T-cell (primary cell): ENCODE results near the gene ZNF764. TPM values are rescaled to one million over a fixed set of nuclear protein-coding genes. Genes with fewer than 3 reads are reported as not detected.

ENCODE experiments used
- ATAC-seq, 4 experiments: fragments of 200-7000 bp in 3 of 4; fragments of 150-1000 bp in 1 of 4; cut with Tn5 transposase; replicated peaks in 1 of 4; 1 replicate in 3 of 4; 2 replicates in 1 of 4; pipeline ENCODE4 v1.10.0; 2021; ENCODE audit warnings: moderate library complexity in 3 of 4, mild to moderate bottlenecking in 2 of 4, moderate number of reproducible peaks in 1 of 4
- CTCF ChIA-PET, 2 donors: fragments of 300-600 bp; sonication (Branson Sonifier 250); formaldehyde crosslinking; loops; one replicate each; lab custom pipeline; 2022; ENCODE audit warnings: antibody characterized with exemption in 2 of 2; lab: Charles Lee
- POLR2A ChIA-PET, 2 donors: fragments of 300-600 bp; sonication (Branson Sonifier 250); formaldehyde crosslinking; loops; one replicate each; lab custom pipeline; 2022; ENCODE audit warnings: antibody characterized with exemption in 2 of 2; lab: Charles Lee
- DNase-seq, 35 experiments: peaks; one replicate each; pipeline versions ENCODE4 v3.0.0 to v3.0.0-alpha.2; 2013 to 2023
- H3K27ac ChIP-seq: one replicate; pipeline ENCODE4 v1.5.1; 2013; ENCODE audit warnings: low read length
- H3K27me3 ChIP-seq, 2 experiments: replicated peaks in 1 of 2; 1 replicate in 1 of 2; 2 replicates in 1 of 2; pipeline versions ENCODE4 v1.6.1 to v1.7.0; 2013; ENCODE audit warnings: low read length in 1 of 2, mixed read lengths in 1 of 2; ENCODE audit not compliant: control insufficient read depth in 2 of 2, insufficient read depth in 2 of 2; ENCODE audit errors: extremely low read depth in 1 of 2
- H3K36me3 ChIP-seq, 2 donors: 1 replicate in 1 of 2; 2 replicates in 1 of 2; pipeline versions ENCODE4 v1.6.1 to v1.7.0; 2013; ENCODE audit warnings: low read length in 1 of 2; ENCODE audit not compliant: control insufficient read depth in 2 of 2, insufficient read depth in 1 of 2; ENCODE audit errors: extremely low read depth in 1 of 2
- H3K4me1 ChIP-seq, 2 experiments: 1 replicate in 1 of 2; 2 replicates in 1 of 2; pipeline versions ENCODE4 v1.6.1 to v1.7.0; 2013; ENCODE audit warnings: low read length in 2 of 2, mixed read lengths in 1 of 2; ENCODE audit not compliant: insufficient read depth in 2 of 2, control insufficient read depth in 1 of 2; ENCODE audit errors: extremely low read depth in 1 of 2
- H3K4me3 ChIP-seq, 2 donors: 1 replicate in 1 of 2; 2 replicates in 1 of 2; pipeline versions ENCODE4 v1.5.1 to v1.7.0; 2013; ENCODE audit warnings: mild to moderate bottlenecking in 2 of 2, low read length in 1 of 2, moderate library complexity in 1 of 2; ENCODE audit not compliant: control insufficient read depth in 1 of 2; ENCODE audit errors: extremely low read depth in 1 of 2
- H3K9me3 ChIP-seq: 2 replicates; pipeline ENCODE4 v1.7.0; 2013
- H3K27ac Mint-ChIP-seq, 2 donors: one replicate each; pipeline ENCODE4 v1.8.0; 2020 to 2021; ENCODE audit warnings: mild to moderate bottlenecking in 2 of 2, mixed read lengths in 2 of 2
- H3K27me3 Mint-ChIP-seq, 2 donors: one replicate each; pipeline ENCODE4 v1.8.0; 2021 to 2022; ENCODE audit warnings: mixed read lengths in 2 of 2
- H3K36me3 Mint-ChIP-seq: one replicate; pipeline ENCODE4 v1.8.0; 2021; ENCODE audit warnings: mixed read lengths
- H3K4me1 Mint-ChIP-seq, 3 donors: one replicate each; pipeline ENCODE4 v1.8.0; 2020 to 2022; ENCODE audit warnings: mixed read lengths in 3 of 3, mild to moderate bottlenecking in 1 of 3
- H3K4me3 Mint-ChIP-seq, 3 donors: one replicate each; pipeline ENCODE4 v1.8.0; 2020 to 2022; ENCODE audit warnings: mild to moderate bottlenecking in 3 of 3, mixed read lengths in 3 of 3, moderate library complexity in 3 of 3
- H3K9me3 Mint-ChIP-seq, 3 donors: one replicate each; pipeline ENCODE4 v1.8.0; 2020 to 2022; ENCODE audit warnings: mixed read lengths in 3 of 3
- WGBS: methylation state at CpG from one replicate; pipeline ENCODE4 v1.1.5; 2013; ENCODE audit warnings: missing lambda C conversion rate; ENCODE audit not compliant: insufficient coverage; 5-methylcytosine and 5-hydroxymethylcytosine counted together
- total RNA-seq, 35 experiments: library from RNA in 6 of 35; stranded (reverse) in 6 of 35; fragments of 120-200 nt in 1 of 35; gene quantifications; one replicate each; pipeline versions ENCODE4 v1.2.1 to v1.2.4 and lab custom pipeline; 2013 to 2026

The ZNF764 gene
- total RNA-seq, 5 donors from 2014 or later (not counting 1 experiment from before 2014, with no cell fraction given): 14.9 to 33.9 (median 27.3) TPM

DNA sequence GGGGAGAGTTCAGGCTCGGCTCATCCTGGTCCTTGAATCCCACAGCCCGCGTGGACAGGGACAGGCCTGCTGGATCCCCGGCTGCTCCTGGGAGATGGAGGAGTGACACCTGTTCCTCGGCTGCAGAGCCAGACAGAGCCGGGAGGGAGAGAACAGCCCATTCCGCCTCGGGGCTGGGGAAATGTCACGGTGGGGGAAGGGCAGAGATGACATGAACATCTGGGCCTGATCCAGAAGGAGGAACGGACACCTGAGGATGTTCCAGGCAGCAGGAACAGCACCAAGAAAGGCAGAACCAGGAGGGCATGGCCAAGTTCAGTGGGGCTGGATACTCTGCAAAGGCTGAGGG is 2.1 kb downstream of the ZNF764 start:
- Mint-ChIP-seq H3K36me3 (peaks cover 16% of the 10 kb centered on the region), H3K4me3 (peak overlapping the region; percentile 18 to 89 (median 88)), H3K27me3 (no peaks in the 10 kb centered on the region), H3K4me1 (peaks cover 50 to 67% (median 61%) of the 10 kb centered on the region in 3 donors), H3K27ac (peak overlapping the region; percentile 49 to 93), H3K9me3 (no peaks in the 10 kb centered on the region)
- H3K36me3 ChIP-seq: peaks cover 3 to 29% of the 10 kb centered on the region in 2 donors
- H3K27me3 ChIP-seq: peaks cover 0 to 1% of the 10 kb centered on the region in 2 experiments
- no peak overlapping the region for H3K4me3 ChIP-seq
- H3K9me3 ChIP-seq: no peaks in the 10 kb centered on the region
- DNase-seq: no peak
- ChIA-PET POLR2A (no interaction called here), CTCF (interaction anchor here in 1 of 2 donors (1.3 kb wide), 1 partner anchor 16 kb away, joined by 4 read pairs; the partner anchor contains the start of gene ZNF688)
- no peak for ATAC-seq
- 94% methylated on average over 10 of the region's 10 CpGs for WGBS
- peaks cover 19 to 77% of the 10 kb centered on the region in 2 experiments for H3K4me1 ChIP-seq
- no peak overlapping the region for H3K27ac ChIP-seq

DNA sequence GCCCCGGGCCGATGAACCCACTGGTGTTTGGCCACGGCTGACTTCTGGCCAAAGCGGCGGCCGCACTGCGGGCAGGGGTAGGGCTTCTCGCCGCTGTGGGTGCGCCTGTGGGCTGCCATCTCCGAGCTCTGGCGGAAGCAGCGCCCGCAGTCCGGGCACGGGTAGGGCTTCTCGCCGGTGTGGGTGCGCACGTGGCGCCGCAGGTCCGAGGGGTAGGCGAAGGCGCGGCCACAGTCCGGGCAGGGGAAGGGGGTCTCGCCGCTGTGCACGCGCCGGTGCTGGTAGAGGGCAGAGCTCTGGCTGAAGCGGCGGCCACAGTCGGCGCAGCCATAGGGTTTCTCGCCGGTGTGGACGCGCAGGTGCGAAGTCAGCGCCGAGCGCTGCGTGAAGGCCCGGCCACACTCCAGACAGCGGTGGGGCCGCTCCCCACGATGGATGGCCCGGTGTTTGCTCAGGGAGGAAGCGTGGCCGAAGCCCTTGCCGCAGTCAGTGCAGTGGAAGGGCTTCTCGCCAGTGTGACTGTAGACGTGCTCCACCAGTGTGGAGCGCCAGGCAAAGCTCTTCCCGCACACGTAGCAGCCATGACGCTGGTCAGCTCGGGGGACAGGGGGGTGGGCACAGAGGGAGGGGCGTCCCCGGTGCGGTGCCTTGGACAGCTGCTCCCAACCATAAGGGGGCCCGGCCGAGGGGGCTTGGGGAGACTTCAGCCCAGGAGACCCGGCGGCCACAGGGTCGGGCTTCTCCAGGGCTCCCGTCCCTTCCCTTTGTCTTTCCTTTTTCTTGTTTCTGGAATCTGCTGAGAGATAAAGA is 2.7 kb downstream of the ZNF764 start:
- no peaks in the 10 kb centered on the region for H3K27me3 Mint-ChIP-seq
- ChIA-PET POLR2A (no interaction called here), CTCF (interaction anchor here in 1 of 2 donors (0.6 kb wide), 1 partner anchor 31 kb away, joined by 3 read pairs; no protein-coding TSS in a partner anchor)
- Histone ChIP-seq H3K27ac (no peak overlapping the region), H3K4me1 (peaks cover 21 to 77% of the 10 kb centered on the region in 2 experiments), H3K36me3 (peaks cover 3 to 29% of the 10 kb centered on the region in 2 donors), H3K27me3 (no peaks in the 10 kb centered on the region), H3K4me3 (no peak overlapping the region), H3K9me3 (no peaks in the 10 kb centered on the region)
- H3K4me3 Mint-ChIP-seq: peak overlapping the region; percentile 18 to 89 (median 88)
- WGBS: 96% methylated on average over 60 of the region's 69 CpGs
- peaks cover 16% of the 10 kb centered on the region for H3K36me3 Mint-ChIP-seq
- H3K4me1 Mint-ChIP-seq: peaks cover 51 to 68% (median 59%) of the 10 kb centered on the region in 3 donors
- H3K27ac Mint-ChIP-seq: peak overlapping the region; percentile 49 to 93
- DNase-seq (no peak), ATAC-seq (no peak)
- no peaks in the 10 kb centered on the region for H3K9me3 Mint-ChIP-seq

- CTCF ChIA-PET: no interaction called here
- no peak for ATAC-seq
- Mint-ChIP-seq H3K4me3 (peak overlapping the region in 1 of 3 donors; percentile 3), H3K27me3 (no peaks in the 10 kb centered on the region), H3K27ac (peak overlapping the region in 1 of 2 donors; percentile 97), H3K36me3 (peaks cover 16% of the 10 kb centered on the region), H3K4me1 (peaks cover 53 to 70% (median 59%) of the 10 kb centered on the region in 3 donors), H3K9me3 (no peaks in the 10 kb centered on the region)
- POLR2A ChIA-PET: interaction anchor here in 1 of 2 donors (0.5 kb wide), 1 partner anchor 14 kb away, joined by 6 read pairs; no protein-coding TSS in a partner anchor
- H3K27ac ChIP-seq: no peak overlapping the region
- peaks cover 3 to 29% of the 10 kb centered on the region in 2 donors for H3K36me3 ChIP-seq
- no peaks in the 10 kb centered on the region for H3K27me3 ChIP-seq
- WGBS: 98% methylated on average over 16 of the region's 18 CpGs
- no peak overlapping the region for H3K4me3 ChIP-seq
- H3K9me3 ChIP-seq: no peaks in the 10 kb centered on the region
- peaks cover 21 to 80% of the 10 kb centered on the region in 2 experiments for H3K4me1 ChIP-seq
- DNase-seq: no peak
Observed at GRCh38 chr16:30554557-30555314, 3.4 kb downstream of the ZNF764 start.

GRCh38 chr16:30553393-30553899 is 4.7 kb downstream of the ZNF764 start:
- WGBS: no CpG with 5 or more reads among the region's 2 CpGs
- Mint-ChIP-seq H3K27ac (peak overlapping the region; percentile 94 to 97), H3K36me3 (peaks cover 16% of the 10 kb centered on the region), H3K27me3 (no peaks in the 10 kb centered on the region), H3K4me3 (peak overlapping the region in 1 of 3 donors; percentile 19), H3K9me3 (no peaks in the 10 kb centered on the region), H3K4me1 (peaks cover 55 to 72% (median 55%) of the 10 kb centered on the region in 3 donors)
- ChIA-PET CTCF (no interaction called here), POLR2A (no interaction called here)
- Histone ChIP-seq H3K9me3 (no peaks in the 10 kb centered on the region), H3K4me3 (no peak overlapping the region), H3K4me1 (peaks cover 21 to 73% of the 10 kb centered on the region in 2 experiments), H3K27me3 (no peaks in the 10 kb centered on the region), H3K36me3 (peaks cover 3 to 29% of the 10 kb centered on the region in 2 donors), H3K27ac (peak overlapping the region; percentile 80)
- no peak for DNase-seq
- ATAC-seq: no peak

DNA sequence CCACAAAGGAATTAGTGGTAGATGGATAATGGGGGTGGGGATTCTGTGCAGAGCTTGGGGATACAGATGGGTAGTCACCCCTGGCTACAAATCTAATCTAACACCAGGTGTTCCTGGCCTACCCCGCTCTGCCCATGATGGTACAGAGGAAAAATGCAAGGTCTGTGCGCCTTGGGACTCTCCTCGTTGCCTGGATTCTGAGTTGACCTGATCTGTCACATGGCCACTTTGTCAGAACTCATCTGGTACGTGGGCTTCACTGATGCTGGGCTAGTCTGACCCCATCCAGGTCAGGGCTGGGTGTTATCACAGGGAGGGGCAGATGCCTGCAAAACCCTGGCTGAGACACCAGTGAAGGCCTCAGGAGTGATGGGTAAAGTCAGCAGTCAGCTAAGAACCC is 5.2 kb downstream of the ZNF764 start:
- ChIA-PET POLR2A (interaction anchor here in 1 of 2 donors (0.7 kb wide), 1 partner anchor 42 kb away, joined by 7 read pairs; no protein-coding TSS in a partner anchor), CTCF (no interaction called here)
- Histone ChIP-seq H3K4me1 (peaks cover 21 to 72% of the 10 kb centered on the region in 2 experiments), H3K27ac (peak overlapping the region; percentile 80), H3K4me3 (no peak overlapping the region), H3K27me3 (no peaks in the 10 kb centered on the region), H3K36me3 (peaks cover 3 to 29% of the 10 kb centered on the region in 2 donors), H3K9me3 (no peaks in the 10 kb centered on the region)
- Mint-ChIP-seq H3K27ac (peak overlapping the region; percentile 94 to 97), H3K27me3 (no peaks in the 10 kb centered on the region), H3K4me3 (peak overlapping the region in 1 of 3 donors; percentile 76), H3K4me1 (peaks cover 57 to 73% (median 60%) of the 10 kb centered on the region in 3 donors), H3K9me3 (no peaks in the 10 kb centered on the region), H3K36me3 (peaks cover 16% of the 10 kb centered on the region)
- WGBS: 94% methylated on average over 4 of the region's 4 CpGs
- no peak for DNase-seq
- ATAC-seq: no peak
